Measurements from ENCODE around the gene CD19. TPM values are rescaled to one million over a fixed set of nuclear protein-coding genes. Genes with fewer than 3 reads are reported as not detected.

CD19 gene
- total RNA-seq, 3 donors from 2014 or later, result not detected

- no peak overlapping the region for H3K27ac ChIP-seq
- H3K36me3 ChIP-seq, result no peaks in the 10 kb centered on the region
- no peaks in the 10 kb centered on the region for H3K4me1 ChIP-seq
- intact Hi-C loops (cut with DNase I; ENCODE audit: low total_unique reads), result no loop called here
- TF ChIP-seq POLR2A (IDR thresholded peaks at IDR 0.05), result no peak
- TF ChIP-seq POLR2AphosphoS5 (IDR thresholded peaks at IDR 0.05), result no peak
- TF ChIP-seq CTCF (IDR thresholded peaks at IDR 0.05), result no peak
- H3K4me3 ChIP-seq, result no peak overlapping the region
- H3K9me3 ChIP-seq, result no peaks in the 10 kb centered on the region
- no peak for DNase-seq (ENCODE audit: low spot score in 2 of 2)
- H3K27me3 ChIP-seq, result no peaks in the 10 kb centered on the region
Measured at GRCh38 chr16:28898942-28899341, 32.8 kb upstream of the CD19 start.

- Histone ChIP-seq H3K4me3 (no peak overlapping the region), H3K9me3 (no peaks in the 10 kb centered on the region), H3K36me3 (no peaks in the 10 kb centered on the region), H3K4me1 (no peaks in the 10 kb centered on the region), H3K27ac (no peak overlapping the region), H3K27me3 (no peaks in the 10 kb centered on the region)
- TF ChIP-seq POLR2AphosphoS5 (IDR thresholded peaks at IDR 0.05) (no peak), CTCF (IDR thresholded peaks at IDR 0.05) (no peak), POLR2A (IDR thresholded peaks at IDR 0.05) (no peak)
- no peak for DNase-seq (ENCODE audit: low spot score in 2 of 2)
- intact Hi-C loops (cut with DNase I; ENCODE audit: low total_unique reads), result no loop called here
Measured at GRCh38 chr16:28899882-28900590, 31.7 kb upstream of the CD19 start.

- Histone ChIP-seq H3K9me3 (no peaks in the 10 kb centered on the region), H3K4me3 (no peak overlapping the region), H3K27ac (no peak overlapping the region), H3K4me1 (no peaks in the 10 kb centered on the region), H3K36me3 (no peaks in the 10 kb centered on the region), H3K27me3 (no peaks in the 10 kb centered on the region)
- TF ChIP-seq POLR2AphosphoS5 (IDR thresholded peaks at IDR 0.05) (no peak), POLR2A (IDR thresholded peaks at IDR 0.05) (no peak), CTCF (IDR thresholded peaks at IDR 0.05) (no peak)
- DNase-seq (ENCODE audit: low spot score in 2 of 2), result no peak
- intact Hi-C loops (cut with DNase I; ENCODE audit: low total_unique reads), result no loop called here
Measured at GRCh38 chr16:28900601-28901000, 31.2 kb upstream of the CD19 start.

GRCh38 chr16:28901862-28902261 is 29.9 kb upstream of the CD19 start:
- no peaks in the 10 kb centered on the region for H3K27me3 ChIP-seq
- DNase-seq (ENCODE audit: low spot score in 2 of 2), result no peak
- no peaks in the 10 kb centered on the region for H3K36me3 ChIP-seq
- intact Hi-C loops (cut with DNase I; ENCODE audit: low total_unique reads), result no loop called here
- no peak overlapping the region for H3K4me3 ChIP-seq
- no peaks in the 10 kb centered on the region for H3K4me1 ChIP-seq
- H3K27ac ChIP-seq, result no peak overlapping the region
- TF ChIP-seq POLR2AphosphoS5 (IDR thresholded peaks at IDR 0.05), result no peak
- TF ChIP-seq CTCF (IDR thresholded peaks at IDR 0.05), result no peak
- TF ChIP-seq POLR2A (IDR thresholded peaks at IDR 0.05), result no peak
- H3K9me3 ChIP-seq, result no peaks in the 10 kb centered on the region

- Histone ChIP-seq H3K4me3 (no peak overlapping the region), H3K27ac (no peak overlapping the region), H3K4me1 (no peaks in the 10 kb centered on the region), H3K9me3 (no peaks in the 10 kb centered on the region), H3K27me3 (no peaks in the 10 kb centered on the region), H3K36me3 (no peaks in the 10 kb centered on the region)
- no peak for DNase-seq (ENCODE audit: low spot score in 2 of 2)
- intact Hi-C loops (cut with DNase I; ENCODE audit: low total_unique reads), result no loop called here
- no peak for TF ChIP-seq POLR2A (IDR thresholded peaks at IDR 0.05)
- TF ChIP-seq POLR2AphosphoS5 (IDR thresholded peaks at IDR 0.05), result no peak
- TF ChIP-seq CTCF (IDR thresholded peaks at IDR 0.05), result no peak
Measured at GRCh38 chr16:28902909-28903308, 28.9 kb upstream of the CD19 start.
